IMR-90 (cell line): ENCODE data around the gene EHF. TPM values are rescaled to one million over a fixed set of nuclear protein-coding genes. Genes with fewer than 3 reads are reported as not detected.

Experiments used
- ATAC-seq: fragments of 200-7000 bp; cut with Tn5 transposase; 2 replicates; pipeline ENCODE4 v1.9.1; 2020; ENCODE audit warnings: low read depth, mild to moderate bottlenecking, moderate library complexity
- BruUV-seq: library from RNA; stranded (reverse); fragments of 400-500 nt; replicated peaks from 2 replicates; lab custom pipeline; 2021; lab: Mats Ljungman, UMichigan
- CTCF ChIA-PET: fragments of 300-600 bp; formaldehyde crosslinking; extraction: SDS; loops from one replicate; lab custom pipeline; 2021; ENCODE audit warnings: antibody characterized with exemption; lab: Yijun Ruan, JAX
- POLR2A ChIA-PET: fragments of 300-600 bp; sonication (Branson Sonifier 250); formaldehyde crosslinking; loops from one replicate; lab custom pipeline; 2022; ENCODE audit warnings: antibody characterized with exemption; ENCODE audit not compliant: unreplicated experiment; lab: Charles Lee
- DNase-seq: peaks from one replicate; pipeline ENCODE4 v3.0.0; 2013
- H2AFZ ChIP-seq: replicated peaks from 2 replicates; pipeline ENCODE3; 2013; ENCODE audit warnings: low read length, mild to moderate bottlenecking; ENCODE audit not compliant: poor library complexity
- H2AK5ac ChIP-seq: 2 replicates; pipeline ENCODE4 v1.6.1; 2013; ENCODE audit warnings: low read depth, low read length, inconsistent platforms
- H2AK9ac ChIP-seq: replicated peaks from 2 replicates; pipeline ENCODE3; 2013; ENCODE audit warnings: mild to moderate bottlenecking, low read depth, low read length, moderate library complexity; ENCODE audit not compliant: poor library complexity
- H2BK120ac ChIP-seq: 2 replicates; pipeline ENCODE4 v1.6.1; 2013; ENCODE audit warnings: low read depth, low read length, inconsistent platforms
- H2BK15ac ChIP-seq: 3 replicates; pipeline ENCODE4 v1.6.1; 2013; ENCODE audit warnings: low read depth, low read length, inconsistent platforms
- H2BK20ac ChIP-seq: 2 replicates; pipeline ENCODE4 v1.6.1; 2013; ENCODE audit warnings: low read depth, mild to moderate bottlenecking, inconsistent platforms, low read length, moderate library complexity
- H2BK5ac ChIP-seq: 2 replicates; pipeline ENCODE4 v1.6.1; 2013; ENCODE audit warnings: mild to moderate bottlenecking, low read depth, low read length, inconsistent platforms; ENCODE audit not compliant: poor library complexity, severe bottlenecking
- H3K14ac ChIP-seq: replicated peaks from 2 replicates; pipeline ENCODE4 v1.6.1; 2013; ENCODE audit warnings: low read depth, low read length, inconsistent platforms
- H3K18ac ChIP-seq: 2 replicates; pipeline ENCODE4 v1.6.1; 2013; ENCODE audit warnings: low read depth, low read length, control low read depth
- H3K23ac ChIP-seq: 2 replicates; pipeline ENCODE4 v1.6.1; 2013; ENCODE audit warnings: low read depth, low read length, inconsistent platforms
- H3K27ac ChIP-seq: 2 replicates; pipeline ENCODE4 v1.5.1; 2013; ENCODE audit warnings: mild to moderate bottlenecking, control low read depth, low read length; ENCODE audit not compliant: insufficient read depth
- H3K27me3 ChIP-seq: 2 replicates; pipeline ENCODE4 v1.6.1; 2013; ENCODE audit warnings: low read length; ENCODE audit not compliant: control insufficient read depth, insufficient read depth
- H3K36me3 ChIP-seq: 2 replicates; pipeline ENCODE4 v1.6.1; 2013; ENCODE audit warnings: low read length, mixed read lengths; ENCODE audit not compliant: control insufficient read depth, insufficient read depth
- H3K4ac ChIP-seq: 2 replicates; pipeline ENCODE4 v1.6.1; 2013; ENCODE audit warnings: low read depth, low read length, inconsistent platforms
- H3K4me1 ChIP-seq: 2 replicates; pipeline ENCODE4 v1.6.1; 2013; ENCODE audit warnings: low read length, mixed read lengths; ENCODE audit not compliant: control insufficient read depth, insufficient read depth
- H3K4me2 ChIP-seq: 2 replicates; pipeline ENCODE4 v1.6.1; 2013; ENCODE audit warnings: low read depth, mild to moderate bottlenecking, control low read depth, low read length, moderate library complexity
- H3K4me3 ChIP-seq: 2 replicates; pipeline ENCODE4 v1.5.1; 2013; ENCODE audit warnings: low read depth, mild to moderate bottlenecking, control low read depth, low read length, moderate library complexity; ENCODE audit not compliant: insufficient read depth
- H3K56ac ChIP-seq: 2 replicates; pipeline ENCODE4 v1.6.1; 2013; ENCODE audit warnings: low read length, inconsistent platforms; ENCODE audit not compliant: insufficient read depth; ENCODE audit errors: extremely low read depth
- H3K79me1 ChIP-seq, 2 experiments: 2 replicates each; pipeline ENCODE4 v1.6.1; 2013; ENCODE audit warnings: low read length in 2 of 2, inconsistent platforms in 1 of 2, low read depth in 1 of 2
- H3K9ac ChIP-seq: 2 replicates; pipeline ENCODE4 v1.6.1; 2013; ENCODE audit warnings: low read depth, low read length, control low read depth
- H3K9me1 ChIP-seq: 2 replicates; pipeline ENCODE4 v1.6.1; 2013; ENCODE audit warnings: low read length, inconsistent platforms; ENCODE audit not compliant: insufficient read depth
- H3K9me3 ChIP-seq: 2 replicates; pipeline ENCODE4 v1.6.1; 2013; ENCODE audit warnings: low read length; ENCODE audit not compliant: control insufficient read depth, insufficient read depth
- H4K20me1 ChIP-seq: 2 replicates; pipeline ENCODE4 v1.6.1; 2013; ENCODE audit warnings: low read length, inconsistent platforms; ENCODE audit not compliant: insufficient read depth
- H4K5ac ChIP-seq: 2 replicates; pipeline ENCODE4 v1.6.1; 2013; ENCODE audit warnings: mild to moderate bottlenecking, low read depth, low read length, control low read depth
- H4K8ac ChIP-seq, 2 experiments: 2 replicates each; pipeline ENCODE4 v1.6.1; 2013; ENCODE audit warnings: low read depth in 2 of 2, low read length in 2 of 2, control low read depth in 1 of 2, inconsistent platforms in 1 of 2
- H4K91ac ChIP-seq: 2 replicates; pipeline ENCODE4 v1.6.1; 2013; ENCODE audit warnings: low read depth, low read length, inconsistent platforms; ENCODE audit not compliant: insufficient read depth
- BHLHE40 ChIP-seq: fragments of 150-350 bp; IDR thresholded peaks from 2 replicates; pipeline ENCODE4 v1.6.1; 2016; ENCODE audit warnings: mild to moderate bottlenecking, low read depth, low read length
- CEBPB ChIP-seq: IDR thresholded peaks from 2 replicates; pipeline ENCODE4 v1.6.1; 2012; ENCODE audit warnings: low read depth, low read length, improper control_type of control experiment
- CHD1 ChIP-seq: IDR thresholded peaks from 2 replicates; pipeline ENCODE4 v1.6.1; 2012; ENCODE audit warnings: low read depth, low read length, improper control_type of control experiment
- ELK1 ChIP-seq: fragments of 150-350 bp; IDR thresholded peaks from 2 replicates; pipeline ENCODE4 v1.6.1; 2016; ENCODE audit warnings: low read depth, mild to moderate bottlenecking, low read length, moderate library complexity, borderline replicate concordance
- FOS ChIP-seq: fragments of 150-350 bp; IDR thresholded peaks from 2 replicates; pipeline ENCODE4 v1.6.1; 2016; ENCODE audit warnings: low read depth, low read length
- MAFK ChIP-seq: IDR thresholded peaks from 2 replicates; pipeline ENCODE4 v1.6.1; 2012; ENCODE audit warnings: low read depth, low read length, improper control_type of control experiment
- MAZ ChIP-seq: IDR thresholded peaks from 2 replicates; pipeline ENCODE4 v1.6.1; 2012; ENCODE audit warnings: low read depth, mild to moderate bottlenecking, low read length, improper control_type of control experiment, moderate library complexity, borderline replicate concordance
- POLR2A ChIP-seq: IDR thresholded peaks from 2 replicates; pipeline ENCODE4 v1.6.1; 2012; ENCODE audit warnings: mild to moderate bottlenecking, low read depth, low read length
- RAD21 ChIP-seq: IDR thresholded peaks from 2 replicates; pipeline ENCODE4 v1.6.1; 2012; ENCODE audit warnings: low read length, improper control_type of control experiment
- RFX5 ChIP-seq: IDR thresholded peaks from 2 replicates; pipeline ENCODE4 v1.8.0; 2012; ENCODE audit warnings: low read depth, mild to moderate bottlenecking, low read length, moderate library complexity
- SMC3 ChIP-seq: fragments of 150-350 bp; IDR thresholded peaks from 2 replicates; pipeline ENCODE4 v1.6.1; 2016; ENCODE audit warnings: low read depth, mild to moderate bottlenecking, antibody characterized with exemption, low read length, moderate library complexity
- WGBS, 2 experiments: methylation state at CpG; one replicate each; pipeline versions ENCODE4 v1.1.5 to v1.1.7; 2013; ENCODE audit warnings: missing lambda C conversion rate in 2 of 2; ENCODE audit not compliant: insufficient read length in 1 of 2; ENCODE audit errors: extremely low coverage in 2 of 2; 5-methylcytosine and 5-hydroxymethylcytosine counted together
- dilution Hi-C: fragments of 300-500 bp; cut with HindIII; formaldehyde crosslinking; loops from one replicate; pipeline ENCODE4 v1.14.3; 2018; ENCODE audit warnings: low sequenced_read_pairs; ENCODE audit not compliant: unreplicated experiment
- in situ Hi-C: fragments of 300-500 bp; cut with MboI; formaldehyde crosslinking; loops from 3 replicates; pipeline ENCODE4 v1.14.3; 2019; ENCODE audit warnings: low sequenced_read_pairs, inconsistent platforms, mixed read lengths
- intact Hi-C: fragments of 100-400 bp; cut with micrococcal nuclease; formaldehyde crosslinking; loops from 2 replicates; pipeline ENCODE4 v1.10.0; 2022
- polyA plus RNA-seq, 3 experiments: library from polyadenylated mRNA; depleted of rRNA; stranded (reverse); fragments of >200 nt; gene quantifications; 2 replicates each; pipeline ENCODE4 v1.2.3, GENCODE V29; 2012; ENCODE audit warnings: low replicate concordance in 1 of 3
- total RNA-seq: library from RNA; depleted of rRNA; stranded (reverse); fragments of >200 nt; gene quantifications from 2 replicates; pipeline ENCODE4 v1.2.3, GENCODE V29; 2012
- TF ChIP-seq, protein P1 (sequence below): fragments of 150-350 bp; IDR thresholded peaks from 2 replicates; pipeline ENCODE4 v1.6.1; 2017; ENCODE audit warnings: mild to moderate bottlenecking, antibody characterized with exemption, low read length, low read depth

EHF gene
- total and polyA plus RNA-seq, 2 of the 4 experiments (the other 2 are of a cell fraction), result under 0.01 TPM; not detected in 1

- peak overlapping the region; percentile 43; the same call in 1 of the 2 replicates for H3K9ac ChIP-seq
- H4K20me1 ChIP-seq, result no peaks in the 10 kb centered on the region
- peak overlapping the region; percentile 95 for H3K4ac ChIP-seq
- peak overlapping the region; percentile 91 for H3K4me2 ChIP-seq
- H3K18ac ChIP-seq, result peak overlapping the region; percentile 98; the same call in 1 of the 2 replicates
- peak overlapping the region; percentile 99 for H2BK5ac ChIP-seq
- H3K27me3 ChIP-seq, result no peaks in the 10 kb centered on the region
- H3K9me1 ChIP-seq, result peaks cover 23% of the 10 kb centered on the region
- peak overlapping the region; percentile 98 for H2BK120ac ChIP-seq
- H4K91ac ChIP-seq, result peak overlapping the region; percentile 83
- DNase-seq (peak; percentile 89), ATAC-seq (peak; percentile 90)
- H3K27ac ChIP-seq, result peak overlapping the region; percentile 89
- H3K4me3 ChIP-seq, result no peak overlapping the region
- peak overlapping the region; percentile 67 for H3K14ac ChIP-seq
- dilution Hi-C loops, result no loop called here
- WGBS, 2 experiments, result no CpG with 5 or more reads among the region's 9 CpGs
- H3K36me3 ChIP-seq, result no peaks in the 10 kb centered on the region
- intact Hi-C loops, result no loop called here
- H2AK5ac ChIP-seq, result peak overlapping the region; percentile 97
- H2AK9ac ChIP-seq, result peak overlapping the region; percentile 67
- peak overlapping the region; percentile 49 for H3K56ac ChIP-seq
- H3K23ac ChIP-seq, result peak overlapping the region; percentile 91
- no peaks in the 10 kb centered on the region for H3K79me1 ChIP-seq
- ChIA-PET CTCF (interaction anchor here (1.0 to 1.3 kb wide), 2 partner anchors 9 to 59 kb away, joined by 3 read pairs; no protein-coding TSS in a partner anchor), POLR2A (interaction anchor here (0.6 to 1.1 kb wide), 4 partner anchors 9 to 15 kb away, joined by 3 to 5 read pairs (median 4); no protein-coding TSS in a partner anchor)
- peak overlapping the region; percentile 71; the same call in 2 of the 3 replicates for H2BK15ac ChIP-seq
- H3K4me1 ChIP-seq, result peaks cover 20% of the 10 kb centered on the region
- no TSS peak for BruUV-seq
- peak overlapping the region; percentile 90 for H2BK20ac ChIP-seq
- no peaks in the 10 kb centered on the region for H3K9me3 ChIP-seq
- H4K8ac ChIP-seq, result peak overlapping the region; percentile 74 to 95
- TF ChIP-seq, protein P1, sequence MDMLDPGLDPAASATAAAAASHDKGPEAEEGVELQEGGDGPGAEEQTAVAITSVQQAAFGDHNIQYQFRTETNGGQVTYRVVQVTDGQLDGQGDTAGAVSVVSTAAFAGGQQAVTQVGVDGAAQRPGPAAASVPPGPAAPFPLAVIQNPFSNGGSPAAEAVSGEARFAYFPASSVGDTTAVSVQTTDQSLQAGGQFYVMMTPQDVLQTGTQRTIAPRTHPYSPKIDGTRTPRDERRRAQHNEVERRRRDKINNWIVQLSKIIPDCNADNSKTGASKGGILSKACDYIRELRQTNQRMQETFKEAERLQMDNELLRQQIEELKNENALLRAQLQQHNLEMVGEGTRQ, result peak; percentile 29; the same call in 1 of the 2 replicates
- TF ChIP-seq SMC3, result no peak
- no peak for TF ChIP-seq ELK1
- peak; percentile 94 for TF ChIP-seq BHLHE40
- TF ChIP-seq CHD1, result no peak
- no peak for TF ChIP-seq POLR2A
- TF ChIP-seq FOS, result peak; percentile 60
- TF ChIP-seq MAZ, result no peak
- no peak for TF ChIP-seq RAD21
- peak; percentile 65 for TF ChIP-seq CEBPB
- no peak for TF ChIP-seq MAFK
- TF ChIP-seq RFX5, result no peak
- peak overlapping the region; percentile 94 for H4K5ac ChIP-seq
- in situ Hi-C loops, result no loop called here
- peak overlapping the region; percentile 44 for H2AFZ ChIP-seq
Measured at GRCh38 chr11:34644669-34645406, 23.9 kb downstream of the EHF start.
